Erythroblast (primary cell): ENCODE data around the gene CES3.

Experiments
- DNase-seq, 2 experiments: peaks; one replicate each; lab custom pipeline; 2025; lab: John Stamatoyannopoulos, UW
- GATA1 ChIP-seq: IDR thresholded peaks from 2 replicates; pipeline ENCODE4 v1.6.1; 2011; ENCODE audit warnings: low read depth, mild to moderate bottlenecking, control low read depth, low read length, moderate library complexity
- POLR2A ChIP-seq: IDR thresholded peaks from 2 replicates; pipeline ENCODE4 v1.6.1; 2011; ENCODE audit warnings: mild to moderate bottlenecking, low read length

Gene CES3

DNA sequence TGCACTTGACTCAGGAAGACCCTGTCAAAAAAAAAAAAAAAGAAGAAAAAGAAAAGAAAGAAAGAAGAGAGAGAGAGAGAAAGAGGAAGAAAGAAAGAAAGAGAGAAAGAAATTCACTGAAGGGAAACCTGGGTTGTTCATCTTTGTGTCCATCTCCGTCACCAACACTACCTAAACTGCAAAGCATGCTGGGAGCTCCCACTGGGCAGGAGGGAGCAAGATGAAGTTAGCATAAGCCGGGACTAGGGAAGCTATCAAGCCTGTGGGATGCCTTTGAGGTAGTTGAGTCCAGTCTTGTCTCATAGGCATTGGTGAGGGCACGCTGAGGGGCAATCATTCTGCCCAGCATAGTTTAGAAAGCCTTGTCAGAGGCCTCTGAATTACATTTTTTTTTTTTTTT, 60.3 kb downstream of the CES3 start:
- no peak for TF ChIP-seq POLR2A
- no peak for TF ChIP-seq GATA1
- no peak for DNase-seq

- TF ChIP-seq POLR2A (no peak), GATA1 (no peak)
- no peak for DNase-seq
These were observed 61.6 kb downstream of the CES3 start for GRCh38 chr16:67022531-67023214.

DNA sequence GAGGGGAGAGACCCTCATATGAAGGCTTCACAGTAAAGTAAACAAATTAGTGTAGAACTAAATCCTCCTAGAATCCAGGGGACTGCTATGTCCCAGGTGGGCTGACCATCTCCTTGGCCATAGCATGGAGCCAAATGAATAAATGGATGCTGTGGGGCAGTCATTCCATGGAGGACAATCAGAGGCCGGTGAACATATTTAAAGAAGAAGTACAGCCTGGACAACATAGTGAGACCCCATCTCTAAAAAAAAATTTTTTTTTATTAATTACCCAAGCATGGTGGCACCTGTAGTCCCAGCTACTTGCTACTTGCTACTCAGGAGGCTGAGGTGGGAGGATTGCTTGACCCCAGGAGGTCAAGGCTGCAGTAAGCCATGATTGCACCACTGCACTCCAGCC, 62.6 kb downstream of the CES3 start:
- TF ChIP-seq POLR2A (no peak), GATA1 (no peak)

More for the DNA sequence above, 62.6 kb downstream of the CES3 start:
- no peak for DNase-seq
